Stimulated activated memory B cell treated with anti-CD40 and anti-IgM and Interleukin-4, amounts not matched to agents 10 μg/mL and 1 μg/mL and 100 μg/mL, for 72 hours (primary cell): ENCODE data around the gene NT5M.
"Not testable (repeated sequence)": the region's sequence is repeated elsewhere in the genome, so short reads cannot be mapped to it uniquely, and the experiment has no call there.

Experiments
- ATAC-seq: fragments of 150-1000 bp; cut with Tn5 transposase; 2 replicates; pipeline ENCODE4 v1.10.0; 2021
- H3K27ac Mint-ChIP-seq: one replicate; pipeline ENCODE4 v1.8.0; 2022; ENCODE audit warnings: mild to moderate bottlenecking, mixed read lengths
- H3K27me3 Mint-ChIP-seq: one replicate; pipeline ENCODE4 v1.8.0; 2022; ENCODE audit warnings: mixed read lengths
- H3K36me3 Mint-ChIP-seq: one replicate; pipeline ENCODE4 v1.8.0; 2022; ENCODE audit warnings: mixed read lengths
- H3K4me1 Mint-ChIP-seq: one replicate; pipeline ENCODE4 v1.8.0; 2022; ENCODE audit warnings: mixed read lengths
- H3K4me3 Mint-ChIP-seq: one replicate; pipeline ENCODE4 v1.8.0; 2022; ENCODE audit warnings: mild to moderate bottlenecking, moderate library complexity, mixed read lengths
- H3K9me3 Mint-ChIP-seq: one replicate; pipeline ENCODE4 v1.8.0; 2022; ENCODE audit warnings: mixed read lengths

The NT5M gene

GRCh38 chr17:17289701-17290100 is 13.5 kb upstream of the NT5M start:
- ATAC-seq, result no peak
- Mint-ChIP-seq H3K36me3 (no peaks in the 10 kb centered on the region), H3K4me1 (no peaks in the 10 kb centered on the region), H3K27me3 (no peaks in the 10 kb centered on the region), H3K4me3 (no peak overlapping the region), H3K27ac (no peak overlapping the region), H3K9me3 (no peaks in the 10 kb centered on the region)

GRCh38 chr17:17295141-17295540 is 8.0 kb upstream of the NT5M start:
- no peaks in the 10 kb centered on the region for H3K9me3 Mint-ChIP-seq
- no peak for ATAC-seq
- H3K27me3 Mint-ChIP-seq, result peaks cover 6% of the 10 kb centered on the region
- peaks cover 19% of the 10 kb centered on the region for H3K4me1 Mint-ChIP-seq
- H3K27ac Mint-ChIP-seq, result no peak overlapping the region
- H3K4me3 Mint-ChIP-seq, result no peak overlapping the region
- no peaks in the 10 kb centered on the region for H3K36me3 Mint-ChIP-seq

- Mint-ChIP-seq H3K27ac (no peak overlapping the region), H3K4me1 (peaks cover 27% of the 10 kb centered on the region), H3K36me3 (no peaks in the 10 kb centered on the region), H3K9me3 (no peaks in the 10 kb centered on the region), H3K4me3 (no peak overlapping the region), H3K27me3 (peaks cover 6% of the 10 kb centered on the region)
- ATAC-seq, result no peak
These were observed 6.0 kb upstream of the NT5M start for GRCh38 chr17:17297217-17297616.

GRCh38 chr17:17298108-17298507 is 5.1 kb upstream of the NT5M start:
- Mint-ChIP-seq H3K9me3 (no peaks in the 10 kb centered on the region), H3K36me3 (no peaks in the 10 kb centered on the region), H3K4me3 (no peak overlapping the region), H3K27ac (no peak overlapping the region), H3K27me3 (peaks cover 6% of the 10 kb centered on the region), H3K4me1 (peaks cover 33% of the 10 kb centered on the region)
- no peak for ATAC-seq

- H3K4me1 Mint-ChIP-seq, result peaks cover 53% of the 10 kb centered on the region
- H3K36me3 Mint-ChIP-seq, result no peaks in the 10 kb centered on the region
- peak overlapping the region; percentile 72 for H3K4me3 Mint-ChIP-seq
- no peaks in the 10 kb centered on the region for H3K9me3 Mint-ChIP-seq
- H3K27ac Mint-ChIP-seq, result no peak overlapping the region
- peak; percentile 77 for ATAC-seq
- peaks cover 6% of the 10 kb centered on the region for H3K27me3 Mint-ChIP-seq
These were observed 2.3 kb upstream of the NT5M start for GRCh38 chr17:17300624-17301568.

- peaks cover 51% of the 10 kb centered on the region for H3K4me1 Mint-ChIP-seq
- H3K36me3 Mint-ChIP-seq, H3K9me3 Mint-ChIP-seq, H3K4me3 Mint-ChIP-seq, H3K27ac Mint-ChIP-seq, ATAC-seq, H3K27me3 Mint-ChIP-seq: not testable (repeated sequence)
These were observed 1.5 kb upstream of the NT5M start for GRCh38 chr17:17301659-17302058.

- Mint-ChIP-seq H3K36me3 (no peaks in the 10 kb centered on the region), H3K9me3 (no peaks in the 10 kb centered on the region), H3K4me3 (peak overlapping the region; percentile 91), H3K4me1 (peaks cover 34% of the 10 kb centered on the region), H3K27me3 (no peaks in the 10 kb centered on the region), H3K27ac (no peak overlapping the region)
- ATAC-seq, result no peak
These were observed 796 bp downstream of the NT5M start for GRCh38 chr17:17303847-17304490.

- Mint-ChIP-seq H3K36me3 (no peaks in the 10 kb centered on the region), H3K4me1 (peaks cover 34% of the 10 kb centered on the region), H3K9me3 (no peaks in the 10 kb centered on the region), H3K4me3 (peak overlapping the region; percentile 91), H3K27me3 (no peaks in the 10 kb centered on the region), H3K27ac (no peak overlapping the region)
- no peak for ATAC-seq
These were observed 1.4 kb downstream of the NT5M start for GRCh38 chr17:17304521-17304985.

- no peaks in the 10 kb centered on the region for H3K9me3 Mint-ChIP-seq
- no peaks in the 10 kb centered on the region for H3K27me3 Mint-ChIP-seq
- ATAC-seq, result peak; percentile 87
- H3K4me3 Mint-ChIP-seq, result peak overlapping the region; percentile 35
- H3K27ac Mint-ChIP-seq, result no peak overlapping the region
- peaks cover 33% of the 10 kb centered on the region for H3K4me1 Mint-ChIP-seq
- H3K36me3 Mint-ChIP-seq, result no peaks in the 10 kb centered on the region
These were observed 2.2 kb downstream of the NT5M start for GRCh38 chr17:17305281-17305801.

- no peaks in the 10 kb centered on the region for H3K9me3 Mint-ChIP-seq
- H3K27ac Mint-ChIP-seq, result no peak overlapping the region
- H3K4me3 Mint-ChIP-seq, result no peak overlapping the region
- peaks cover 20% of the 10 kb centered on the region for H3K4me1 Mint-ChIP-seq
- H3K36me3 Mint-ChIP-seq, result no peaks in the 10 kb centered on the region
- no peaks in the 10 kb centered on the region for H3K27me3 Mint-ChIP-seq
- no peak for ATAC-seq
These were observed 6.2 kb downstream of the NT5M start for GRCh38 chr17:17309356-17309755.

GRCh38 chr17:17313350-17313991 is 10.3 kb downstream of the NT5M start:
- H3K27me3 Mint-ChIP-seq, result no peaks in the 10 kb centered on the region
- peak; percentile 86 for ATAC-seq
- no peaks in the 10 kb centered on the region for H3K36me3 Mint-ChIP-seq
- peaks cover 6% of the 10 kb centered on the region for H3K4me1 Mint-ChIP-seq
- H3K4me3 Mint-ChIP-seq, result no peak overlapping the region
- no peak overlapping the region for H3K27ac Mint-ChIP-seq
- H3K9me3 Mint-ChIP-seq, result no peaks in the 10 kb centered on the region

GRCh38 chr17:17314501-17315071 is 11.4 kb downstream of the NT5M start:
- Mint-ChIP-seq H3K36me3 (no peaks in the 10 kb centered on the region), H3K4me1 (peaks cover 6% of the 10 kb centered on the region), H3K27ac (no peak overlapping the region), H3K27me3 (no peaks in the 10 kb centered on the region), H3K9me3 (no peaks in the 10 kb centered on the region), H3K4me3 (no peak overlapping the region)
- ATAC-seq, result no peak

- Mint-ChIP-seq H3K9me3 (no peaks in the 10 kb centered on the region), H3K4me1 (peaks cover 6% of the 10 kb centered on the region), H3K27ac (no peak overlapping the region), H3K27me3 (no peaks in the 10 kb centered on the region), H3K4me3 (no peak overlapping the region), H3K36me3 (no peaks in the 10 kb centered on the region)
- ATAC-seq, result no peak
These were observed 12.1 kb downstream of the NT5M start for GRCh38 chr17:17315142-17315821.

- H3K4me3 Mint-ChIP-seq, result no peak overlapping the region
- H3K9me3 Mint-ChIP-seq, result no peaks in the 10 kb centered on the region
- no peaks in the 10 kb centered on the region for H3K36me3 Mint-ChIP-seq
- H3K27ac Mint-ChIP-seq, result no peak overlapping the region
- H3K27me3 Mint-ChIP-seq, result no peaks in the 10 kb centered on the region
- no peaks in the 10 kb centered on the region for H3K4me1 Mint-ChIP-seq
- no peak for ATAC-seq
These were observed 17.2 kb downstream of the NT5M start for GRCh38 chr17:17320188-17320910.
